ENCODE results near the gene MIDN. TPM values are rescaled to one million over a fixed set of nuclear protein-coding genes. Genes with fewer than 3 reads are reported as not detected.

MIDN gene
- 23.3 and 24.8 TPM in 2 replicates for total RNA-seq

DNA sequence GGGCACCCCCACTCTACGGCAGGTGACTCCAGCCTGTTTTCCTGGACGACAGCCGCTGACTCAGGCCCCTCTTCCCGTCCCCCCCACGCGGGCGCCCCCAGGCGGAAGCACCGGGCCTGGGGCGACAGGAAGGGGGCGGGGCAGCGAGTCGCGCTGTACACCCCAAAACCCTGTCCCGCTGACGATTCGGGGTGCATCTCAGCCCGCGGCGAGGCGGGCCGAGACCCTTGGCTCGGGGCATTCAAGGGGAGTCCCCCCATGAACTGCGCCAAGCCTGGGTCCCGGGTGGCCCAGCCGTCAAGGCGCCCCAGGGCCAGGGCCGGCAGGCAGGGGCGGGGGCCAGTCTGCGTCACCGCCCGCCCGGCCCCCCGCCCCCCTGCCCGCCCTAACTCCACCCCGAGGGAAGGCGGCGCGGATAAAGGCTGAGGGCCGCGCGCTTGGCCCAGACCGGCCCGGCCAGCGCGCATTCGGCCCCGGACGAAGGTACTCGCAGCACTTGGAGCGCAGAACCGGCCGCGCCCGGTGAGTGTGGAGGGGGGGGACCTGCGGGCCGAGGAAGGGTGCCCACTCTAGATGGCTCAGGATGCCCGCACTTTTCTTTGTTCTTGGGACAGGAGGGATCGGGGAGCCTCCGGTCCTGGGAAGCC, at the start of gene MIDN:
Gene MIDN, plus strand, starts transcription at position 445 of the 647 bp plus-strand sequence. CDS start 1,714 bp downstream, outside the sequence.

DNA sequence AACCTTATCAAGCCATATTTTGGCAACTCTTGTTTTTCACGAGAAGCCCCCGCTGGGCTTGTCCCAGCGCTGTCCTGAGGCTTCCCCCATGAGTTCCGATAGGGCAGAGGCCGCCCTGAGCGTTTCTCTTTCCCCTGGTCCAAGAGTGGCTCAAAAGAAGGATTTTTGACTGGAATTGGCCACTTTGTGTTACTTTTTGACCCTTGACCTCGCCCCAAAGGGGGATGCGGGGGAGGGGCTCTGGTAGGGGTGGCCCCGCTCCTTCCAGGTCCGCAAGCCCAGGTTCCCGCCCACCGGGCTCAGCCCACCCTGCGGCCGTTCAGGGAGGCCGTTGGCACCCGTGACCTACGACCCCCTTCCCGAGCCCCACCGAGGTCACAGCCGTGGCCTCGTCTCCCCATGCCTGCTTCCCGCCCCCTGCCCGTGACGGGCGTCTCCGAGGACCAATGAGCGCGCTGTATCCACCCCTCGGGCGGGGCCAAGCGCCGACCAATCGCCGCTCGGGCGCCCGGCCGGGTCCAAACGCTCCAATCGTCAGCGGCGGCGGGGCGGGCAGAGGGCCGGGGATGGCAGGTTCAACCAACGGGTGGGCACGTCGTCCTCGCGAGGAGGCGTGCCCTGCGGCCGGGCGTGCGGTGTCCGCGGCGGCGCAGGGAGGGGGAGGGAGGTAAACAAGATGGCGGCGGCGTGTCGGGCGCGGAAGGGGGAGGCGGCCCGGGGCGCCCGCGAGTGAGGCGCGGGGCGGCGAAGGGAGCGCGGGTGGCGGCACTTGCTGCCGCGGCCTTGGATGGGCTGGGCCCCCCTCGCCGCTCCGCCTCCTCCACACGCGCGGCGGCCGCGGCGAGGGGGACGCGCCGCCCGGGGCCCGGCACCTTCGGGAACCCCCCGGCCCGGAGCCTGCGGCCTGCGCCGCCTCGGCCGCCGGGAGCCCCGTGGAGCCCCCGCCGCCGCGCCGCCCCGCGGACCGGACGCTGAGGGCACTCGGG, 43.0 kb upstream of the MIDN start, which contains the start of gene STK11:
Gene STK11, plus strand, starts transcription at position 665 of the 986 bp plus-strand sequence. CDS start 1,136 bp downstream, outside the sequence.

GRCh38 chr19:1237754-1238368, 10.5 kb upstream of the MIDN start, which contains the start of gene CBARP:
Gene CBARP, minus strand, starts transcription at chr19:1238005. Its CDS starts 1,905 bp downstream, at chr19:1236100.

DNA sequence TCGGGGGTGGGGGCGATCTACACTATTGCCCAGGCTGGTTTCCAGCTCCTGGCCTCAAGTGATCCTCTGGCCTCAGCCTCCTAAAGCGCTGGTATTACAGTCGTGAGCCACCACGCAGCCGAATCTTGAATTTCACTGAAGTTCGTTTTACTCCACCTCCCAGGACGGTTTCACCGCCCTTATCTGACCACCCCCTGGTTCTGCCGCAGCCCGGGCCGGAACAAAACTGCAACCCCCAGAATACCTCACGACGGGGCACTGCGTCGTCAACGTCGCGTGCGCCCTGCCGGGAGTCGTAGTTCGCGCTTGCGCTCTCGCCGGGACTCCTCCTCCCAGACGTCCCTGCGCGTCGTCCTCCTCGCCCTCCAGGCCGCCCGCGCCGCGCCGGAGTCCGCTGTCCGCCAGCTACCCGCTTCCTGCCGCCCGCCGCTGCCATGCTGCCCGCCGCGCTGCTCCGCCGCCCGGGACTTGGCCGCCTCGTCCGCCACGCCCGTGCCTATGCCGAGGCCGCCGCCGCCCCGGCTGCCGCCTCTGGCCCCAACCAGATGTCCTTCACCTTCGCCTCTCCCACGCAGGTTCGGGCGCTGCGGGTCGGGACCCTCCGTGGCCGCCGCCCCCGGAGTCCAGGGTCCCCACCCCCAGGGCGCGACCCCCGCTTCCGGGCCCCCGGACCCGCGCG, 6.8 kb upstream of the MIDN start, which contains the start of gene ATP5F1D:
Gene ATP5F1D, plus strand, starts transcription at position 335 of the 679 bp plus-strand sequence. Its CDS starts 100 bp downstream, at position 435.

DNA sequence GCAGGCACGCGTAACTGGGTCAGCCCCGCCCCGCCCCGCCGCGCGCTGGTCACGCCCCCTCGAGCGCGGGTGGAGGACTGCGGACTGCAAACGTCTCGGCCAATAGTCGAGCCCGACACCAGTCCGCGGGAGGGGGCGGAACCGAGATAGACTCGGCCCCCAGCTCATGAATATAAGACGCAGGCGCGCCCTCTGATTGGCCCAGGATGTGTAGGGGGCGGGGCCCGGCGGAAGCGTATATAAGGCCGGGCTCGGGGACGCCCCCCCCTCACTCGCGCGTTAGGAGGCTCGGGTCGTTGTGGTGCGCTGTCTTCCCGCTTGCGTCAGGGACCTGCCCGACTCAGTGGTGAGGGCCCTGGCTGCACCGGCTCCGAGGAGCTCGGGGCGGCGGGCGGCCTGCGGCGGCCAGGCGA, 20.7 kb downstream of the MIDN start, which contains the start of gene CIRBP:
Gene CIRBP, plus strand, starts transcription at position 268 of the 413 bp plus-strand sequence. CDS start 1,602 bp downstream, outside the sequence.

DNA sequence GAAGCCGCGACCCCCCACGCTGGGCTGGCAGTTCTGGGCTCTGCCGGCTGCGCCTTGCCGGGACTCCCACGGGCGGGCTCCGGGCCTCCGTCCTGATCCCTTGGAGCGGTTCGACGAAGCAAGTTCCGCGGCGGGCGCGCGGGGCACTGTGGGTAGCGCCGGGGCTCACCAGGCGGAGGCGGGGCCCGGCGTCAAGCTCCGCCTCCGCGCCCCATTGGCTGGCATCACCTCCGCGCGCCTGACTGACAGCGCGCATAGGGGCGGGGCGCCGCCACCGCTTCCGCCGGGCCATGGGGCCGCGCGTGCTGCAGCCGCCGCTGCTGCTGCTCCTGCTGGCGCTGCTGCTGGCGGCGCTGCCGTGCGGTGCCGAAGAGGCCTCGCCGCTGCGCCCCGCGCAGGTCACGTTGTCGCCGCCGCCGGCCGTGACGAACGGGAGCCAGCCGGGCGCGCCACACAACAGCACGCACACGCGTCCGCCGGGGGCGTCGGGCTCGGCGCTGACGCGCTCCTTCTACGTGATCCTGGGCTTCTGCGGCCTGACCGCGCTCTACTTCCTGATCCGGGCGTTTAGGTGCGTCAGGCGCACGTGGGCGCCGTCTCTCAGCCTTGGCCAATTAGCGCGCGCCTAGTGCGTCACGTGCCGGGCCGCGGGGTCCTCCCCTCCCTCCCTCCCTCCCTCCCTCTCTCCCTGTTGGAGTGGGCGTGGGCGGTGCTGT, 27.0 kb downstream of the MIDN start, which contains the start of gene FAM174C:
Gene FAM174C, plus strand, starts transcription at position 271 of the 716 bp plus-strand sequence. Its CDS starts 20 bp downstream, at position 291.

GRCh38 chr19:1285737-1286360, 37.5 kb downstream of the MIDN start, which contains the start of gene EFNA2:
Gene EFNA2, plus strand, starts transcription at chr19:1285873. Its CDS starts 296 bp downstream, at chr19:1286169.

Other genes starting within 250 kb of the MIDN start
- gene GRIN3B, start 248.2 kb upstream of the MIDN start, total RNA-seq, result 1.2 and 4.2 TPM in 2 replicates
- 82.6 and 118 TPM in 2 replicates for gene TMEM259, start 227.5 kb upstream of the MIDN start, total RNA-seq
- gene RNU6-2, start 227.1 kb upstream of the MIDN start, total RNA-seq, result not detected in 2 replicates
- gene CNN2, start 222.0 kb upstream of the MIDN start, total RNA-seq, result 249 and 315 TPM in 2 replicates
- gene ABCA7, start 208.5 kb upstream of the MIDN start, total RNA-seq, result 7.6 and 10.1 TPM in 2 replicates
- 13.1 and 17.6 TPM in 2 replicates for gene ARHGAP45, start 181.4 kb upstream of the MIDN start, total RNA-seq
- 148 and 173 TPM in 2 replicates for gene POLR2E, start 153.2 kb upstream of the MIDN start, total RNA-seq
- 418 and 553 TPM in 2 replicates for gene GPX4, start 144.6 kb upstream of the MIDN start, total RNA-seq
- gene SBNO2, start 74.3 kb upstream of the MIDN start, total RNA-seq, result 38.4 and 40.5 TPM in 2 replicates
- gene STK11, start 42.8 kb upstream of the MIDN start, total RNA-seq, result 71.0 and 85.6 TPM in 2 replicates
- 6.4 and 7.2 TPM in 2 replicates for gene CBARP, start 10.6 kb upstream of the MIDN start, total RNA-seq
- 18.0 and 24.8 TPM in 2 replicates for gene ATP5F1D, start 6.8 kb upstream of the MIDN start, total RNA-seq
- gene CIRBP, start 20.7 kb downstream of the MIDN start, total RNA-seq, result 308 and 317 TPM in 2 replicates
- gene FAM174C, start 26.9 kb downstream of the MIDN start, total RNA-seq, result 24.7 and 32.7 TPM in 2 replicates
- gene EFNA2, start 37.3 kb downstream of the MIDN start, total RNA-seq, result 0.57 and 1.3 TPM in 2 replicates
- gene NDUFS7, start 135.3 kb downstream of the MIDN start, total RNA-seq, result 54.9 and 59.0 TPM in 2 replicates
- gene GAMT, start 153.0 kb downstream of the MIDN start, total RNA-seq, result 20.1 and 31.0 TPM in 2 replicates
- 63.0 and 78.0 TPM in 2 replicates for gene DAZAP1, start 159.0 kb downstream of the MIDN start, total RNA-seq
- gene RPS15, start 189.8 kb downstream of the MIDN start, total RNA-seq, result 657 and 725 TPM in 2 replicates
- gene APC2, start 201.5 kb downstream of the MIDN start, total RNA-seq, result under 0.01 and 0.10 TPM in 2 replicates
- gene C19orf25, start 230.6 kb downstream of the MIDN start, total RNA-seq, result 26.4 and 31.4 TPM in 2 replicates
- 1.5 and 1.6 TPM in 2 replicates for gene PCSK4, start 241.8 kb downstream of the MIDN start, total RNA-seq
- 0.86 and 0.98 TPM in 2 replicates for gene REEP6, start 242.6 kb downstream of the MIDN start, total RNA-seq

Measured in vein endothelial cell (primary cell).